HG02870 (cell line): ENCODE results near the gene SAMM50.
A peak's percentile ranks its signal among the peaks of the same experiment; 100 is the strongest.

Experiments used
- ATAC-seq: cut with Tn5 transposase; IDR thresholded peaks from one replicate; pipeline ENCODE4 v1.9.1; 2021; ENCODE audit warnings: mild to moderate bottlenecking, moderate library complexity; ENCODE audit not compliant: unreplicated experiment

SAMM50 gene

GRCh38 chr22:43945632-43946383 lies 9.4 kb upstream of the SAMM50 start:
- ATAC-seq, result no peak

GRCh38 chr22:43946384-43946667 lies 8.9 kb upstream of the SAMM50 start:
- ATAC-seq, result no peak

- ATAC-seq, result no peak
These were observed 6.3 kb upstream of the SAMM50 start for GRCh38 chr22:43948836-43949406.

- ATAC-seq, result no peak
These were observed 3.9 kb upstream of the SAMM50 start for GRCh38 chr22:43951391-43951790.

- no peak for ATAC-seq
These were observed 3.3 kb upstream of the SAMM50 start for GRCh38 chr22:43951966-43952365.

GRCh38 chr22:43953988-43954785 lies 1.1 kb upstream of the SAMM50 start:
- ATAC-seq, result no peak

GRCh38 chr22:43955883-43956782 lies 891 bp downstream of the SAMM50 start:
- peak; percentile 25 for ATAC-seq

GRCh38 chr22:43956805-43957463 lies 1.7 kb downstream of the SAMM50 start:
- no peak for ATAC-seq

GRCh38 chr22:43957871-43958270 lies 2.6 kb downstream of the SAMM50 start:
- no peak for ATAC-seq

GRCh38 chr22:43964314-43964857 lies 9.1 kb downstream of the SAMM50 start:
- no peak for ATAC-seq

GRCh38 chr22:43967069-43967468 lies 11.8 kb downstream of the SAMM50 start:
- ATAC-seq, result no peak

GRCh38 chr22:43968614-43969013 lies 13.4 kb downstream of the SAMM50 start:
- no peak for ATAC-seq

GRCh38 chr22:43969021-43969878 lies 14.0 kb downstream of the SAMM50 start:
- no peak for ATAC-seq

GRCh38 chr22:43969989-43970755 lies 14.9 kb downstream of the SAMM50 start:
- ATAC-seq, result no peak

GRCh38 chr22:43971112-43971511 lies 15.9 kb downstream of the SAMM50 start:
- ATAC-seq, result no peak

GRCh38 chr22:43972931-43973462 lies 17.8 kb downstream of the SAMM50 start:
- ATAC-seq, result no peak

- no peak for ATAC-seq
These were observed 18.8 kb downstream of the SAMM50 start for GRCh38 chr22:43974028-43974545.

- ATAC-seq, result no peak
These were observed 19.8 kb downstream of the SAMM50 start for GRCh38 chr22:43975041-43975440.
